Endothelial cell of umbilical vein (primary cell): Measurements from ENCODE around the gene UVSSA.

Experiments
- CTCF ChIP-seq, 2 donors: IDR thresholded peaks; 1 replicate in 1 of 2; 2 replicates in 1 of 2; pipeline ENCODE4 v1.5.1; 2011; ENCODE audit warnings: low read length in 2 of 2, mild to moderate bottlenecking in 2 of 2, moderate library complexity in 2 of 2, control low read depth in 1 of 2, inconsistent platforms in 1 of 2, low read depth in 1 of 2; ENCODE audit not compliant: insufficient read depth in 1 of 2; ENCODE audit errors: extremely low read depth in 1 of 2
- MAX ChIP-seq: IDR thresholded peaks from 2 replicates; pipeline ENCODE4 v1.6.1; 2011; ENCODE audit not compliant: insufficient read depth, insufficient read length

GRCh38 chr4:1415681-1415981 lies 68.6 kb downstream of the UVSSA start:
- TF ChIP-seq CTCF (IDR thresholded peaks at IDR 0.05; ENCODE audit: extremely low read depth in 1 of 2, insufficient read depth in 1 of 2, low read depth in 1 of 2, low read length in 2 of 2) (no peak), MAX (no peak)
